OCI-LY1 (cell line): Measurements from ENCODE around the gene ADCY2.

Experiments
- H2AFZ ChIP-seq: fragments of 200-600 bp; sonication (generic), shearing (Covaris generic); 2 replicates; pipeline ENCODE4 v1.6.0; 2014; ENCODE audit warnings: antibody characterized with exemption, mild to moderate bottlenecking, low read length
- H3F3A ChIP-seq: fragments of 200-600 bp; sonication (generic), shearing (Covaris generic); 2 replicates; pipeline ENCODE4 v1.6.0; 2014; ENCODE audit warnings: mild to moderate bottlenecking, antibody characterized with exemption, low read length, moderate library complexity; ENCODE audit not compliant: insufficient read depth
- H3K27ac ChIP-seq: fragments of 200-600 bp; sonication (generic); 2 replicates; pipeline ENCODE4 v1.5.1; 2014; ENCODE audit warnings: low read length, mixed run types, mild to moderate bottlenecking, low read depth; ENCODE audit not compliant: poor library complexity, severe bottlenecking
- H3K27me3 ChIP-seq: fragments of 200-600 bp; sonication (generic); 2 replicates; pipeline ENCODE4 v1.6.0; 2014; ENCODE audit warnings: antibody characterized with exemption, mild to moderate bottlenecking, low read length, moderate library complexity; ENCODE audit not compliant: insufficient read depth
- H3K36me3 ChIP-seq: fragments of 200-600 bp; sonication (generic); 2 replicates; pipeline ENCODE4 v1.6.1; 2014; ENCODE audit warnings: mild to moderate bottlenecking, antibody characterized with exemption, low read length, moderate library complexity, mixed read lengths; ENCODE audit not compliant: insufficient read depth
- H3K4me1 ChIP-seq: fragments of 200-600 bp; sonication (generic); 2 replicates; pipeline ENCODE4 v1.5.1; 2014; ENCODE audit warnings: mild to moderate bottlenecking, low read length, moderate library complexity; ENCODE audit not compliant: insufficient read depth, severe bottlenecking
- H3K4me2 ChIP-seq: fragments of 200-600 bp; sonication (generic), shearing (Covaris generic); 2 replicates; pipeline ENCODE4 v1.6.1; 2014; ENCODE audit warnings: low read length
- H3K4me3 ChIP-seq: fragments of 200-600 bp; sonication (generic); 2 replicates; pipeline ENCODE4 v1.5.1; 2014; ENCODE audit warnings: low read length, low read depth, mild to moderate bottlenecking, mixed read lengths; ENCODE audit not compliant: poor library complexity, severe bottlenecking
- H3K79me2 ChIP-seq: fragments of 200-600 bp; shearing (Covaris generic); 2 replicates; pipeline ENCODE4 v1.6.1; 2016; ENCODE audit warnings: mixed run types, low read length, mixed read lengths; ENCODE audit not compliant: insufficient read depth
- H3K9ac ChIP-seq: fragments of 200-600 bp; sonication (generic), shearing (Covaris generic); 2 replicates; pipeline ENCODE4 v1.6.1; 2014; ENCODE audit warnings: mild to moderate bottlenecking, low read length, mixed read lengths
- H3K9me2 ChIP-seq: fragments of 200-600 bp; sonication (generic), shearing (Covaris generic); 2 replicates; pipeline ENCODE4 v1.6.1; 2014; ENCODE audit warnings: low read depth, mild to moderate bottlenecking, low read length, mixed read lengths
- H3K9me3 ChIP-seq: fragments of 200-600 bp; shearing (Covaris generic); 2 replicates; pipeline ENCODE4 v1.6.1; 2014; ENCODE audit warnings: low read length, mixed read lengths
- H4K20me1 ChIP-seq: fragments of 200-600 bp; sonication (generic), shearing (Covaris generic); 2 replicates; pipeline ENCODE4 v1.6.0; 2016; ENCODE audit warnings: mild to moderate bottlenecking, low read length; ENCODE audit not compliant: insufficient read depth
- EZH2 ChIP-seq: fragments of 200-600 bp; sonication (generic), shearing (Covaris generic); IDR thresholded peaks from 2 replicates; pipeline ENCODE4 v1.8.0; 2017; ENCODE audit warnings: borderline replicate concordance, mixed run types, mild to moderate bottlenecking, antibody characterized with exemption, low read length, moderate library complexity, mixed read lengths
- TF ChIP-seq, protein P1 (sequence below): fragments of 200-600 bp; sonication (generic), shearing (Covaris generic); IDR thresholded peaks from 2 replicates; pipeline ENCODE4 v1.5.1; 2017; ENCODE audit warnings: mild to moderate bottlenecking, antibody characterized with exemption, low read length, moderate library complexity, mixed read lengths

Gene ADCY2

DNA sequence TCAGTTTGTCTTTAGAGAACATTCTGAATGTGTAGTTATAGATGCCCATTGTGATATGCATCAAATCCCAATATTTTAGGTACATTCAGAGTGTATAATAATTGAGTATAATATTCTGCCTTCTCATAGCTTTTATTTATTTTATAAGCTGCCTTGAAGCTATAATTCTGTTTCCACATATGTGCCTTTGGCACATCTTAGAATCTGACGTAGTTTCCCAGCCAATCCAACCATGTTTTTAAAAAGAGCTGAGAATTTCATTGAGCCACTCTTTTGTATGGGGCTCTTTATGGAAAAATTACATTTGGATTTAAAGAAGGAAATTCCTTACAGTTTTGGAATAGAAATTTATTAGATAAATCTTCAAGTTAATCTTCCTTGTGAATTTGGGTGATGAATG lies 65.4 kb downstream of the ADCY2 start:
- no peaks in the 10 kb centered on the region for H4K20me1 ChIP-seq
- no peaks in the 10 kb centered on the region for H3K27me3 ChIP-seq
- H3K4me1 ChIP-seq = no peaks in the 10 kb centered on the region
- no peaks in the 10 kb centered on the region for H3K9me2 ChIP-seq
- H3F3A ChIP-seq = no peaks in the 10 kb centered on the region
- H2AFZ ChIP-seq = no peak overlapping the region
- no peak overlapping the region for H3K9ac ChIP-seq
- no peak overlapping the region for H3K4me3 ChIP-seq
- no peaks in the 10 kb centered on the region for H3K79me2 ChIP-seq
- no peaks in the 10 kb centered on the region for H3K36me3 ChIP-seq
- no peak overlapping the region for H3K4me2 ChIP-seq
- H3K27ac ChIP-seq = no peak overlapping the region
- no peaks in the 10 kb centered on the region for H3K9me3 ChIP-seq
- no peak for TF ChIP-seq EZH2
- TF ChIP-seq, protein P1, sequence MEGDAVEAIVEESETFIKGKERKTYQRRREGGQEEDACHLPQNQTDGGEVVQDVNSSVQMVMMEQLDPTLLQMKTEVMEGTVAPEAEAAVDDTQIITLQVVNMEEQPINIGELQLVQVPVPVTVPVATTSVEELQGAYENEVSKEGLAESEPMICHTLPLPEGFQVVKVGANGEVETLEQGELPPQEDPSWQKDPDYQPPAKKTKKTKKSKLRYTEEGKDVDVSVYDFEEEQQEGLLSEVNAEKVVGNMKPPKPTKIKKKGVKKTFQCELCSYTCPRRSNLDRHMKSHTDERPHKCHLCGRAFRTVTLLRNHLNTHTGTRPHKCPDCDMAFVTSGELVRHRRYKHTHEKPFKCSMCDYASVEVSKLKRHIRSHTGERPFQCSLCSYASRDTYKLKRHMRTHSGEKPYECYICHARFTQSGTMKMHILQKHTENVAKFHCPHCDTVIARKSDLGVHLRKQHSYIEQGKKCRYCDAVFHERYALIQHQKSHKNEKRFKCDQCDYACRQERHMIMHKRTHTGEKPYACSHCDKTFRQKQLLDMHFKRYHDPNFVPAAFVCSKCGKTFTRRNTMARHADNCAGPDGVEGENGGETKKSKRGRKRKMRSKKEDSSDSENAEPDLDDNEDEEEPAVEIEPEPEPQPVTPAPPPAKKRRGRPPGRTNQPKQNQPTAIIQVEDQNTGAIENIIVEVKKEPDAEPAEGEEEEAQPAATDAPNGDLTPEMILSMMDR = no peak

DNA sequence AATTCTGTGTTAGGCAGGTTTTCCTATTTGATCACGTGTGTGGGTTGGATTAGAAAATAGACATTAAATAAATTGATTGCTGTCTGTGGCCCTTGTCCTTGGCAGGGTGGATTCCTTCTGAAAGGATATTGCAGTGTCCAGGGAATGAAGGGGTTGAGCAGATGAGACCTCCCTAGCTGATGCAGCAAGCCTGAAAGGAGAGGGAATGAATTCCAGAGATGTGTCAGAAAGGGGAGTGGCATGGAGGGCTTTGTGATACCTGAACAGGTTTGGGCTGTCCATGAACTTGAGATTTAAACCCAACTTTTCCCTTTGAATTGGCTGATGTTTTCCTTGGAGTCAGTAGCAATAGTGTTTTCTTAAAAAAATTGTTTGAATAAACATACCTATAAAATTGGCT lies 66.8 kb downstream of the ADCY2 start:
- TF ChIP-seq EZH2 = no peak
- TF ChIP-seq, protein P1 = no peak
- no peak overlapping the region for H2AFZ ChIP-seq
- no peaks in the 10 kb centered on the region for H3K4me1 ChIP-seq
- H4K20me1 ChIP-seq = no peaks in the 10 kb centered on the region
- H3K4me3 ChIP-seq = no peak overlapping the region
- no peaks in the 10 kb centered on the region for H3K36me3 ChIP-seq
- no peaks in the 10 kb centered on the region for H3F3A ChIP-seq
- no peak overlapping the region for H3K9ac ChIP-seq
- H3K27me3 ChIP-seq = no peaks in the 10 kb centered on the region
- no peak overlapping the region for H3K27ac ChIP-seq
- no peaks in the 10 kb centered on the region for H3K79me2 ChIP-seq
- H3K4me2 ChIP-seq = no peak overlapping the region
- no peaks in the 10 kb centered on the region for H3K9me3 ChIP-seq
- H3K9me2 ChIP-seq = no peaks in the 10 kb centered on the region

DNA sequence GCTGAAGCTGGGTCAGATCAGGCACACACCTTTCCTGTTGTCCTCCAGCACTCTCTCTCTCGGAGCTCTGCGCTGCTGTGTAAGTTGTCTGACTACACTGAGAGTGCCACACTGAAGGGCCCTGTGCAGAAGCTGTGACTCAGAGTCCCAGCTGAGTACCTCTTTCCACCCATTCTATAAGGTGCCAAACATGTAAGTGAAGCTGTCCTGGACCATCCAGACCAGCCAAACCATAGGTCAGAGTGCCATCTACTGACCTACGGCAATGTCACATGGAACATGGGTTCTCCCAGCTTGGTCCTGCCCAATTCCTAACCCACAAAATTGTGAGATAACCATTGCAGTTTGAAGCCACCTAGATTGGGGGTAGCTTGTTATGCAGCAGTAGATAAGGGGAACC lies 68.2 kb downstream of the ADCY2 start:
- no peak overlapping the region for H3K4me3 ChIP-seq
- H3K27me3 ChIP-seq = no peaks in the 10 kb centered on the region
- H3F3A ChIP-seq = no peaks in the 10 kb centered on the region
- no peaks in the 10 kb centered on the region for H3K36me3 ChIP-seq
- H3K9ac ChIP-seq = no peak overlapping the region
- TF ChIP-seq, protein P1 = no peak
- TF ChIP-seq EZH2 = no peak
- no peak overlapping the region for H2AFZ ChIP-seq
- no peaks in the 10 kb centered on the region for H3K9me2 ChIP-seq
- H3K79me2 ChIP-seq = no peaks in the 10 kb centered on the region
- H3K4me1 ChIP-seq = no peaks in the 10 kb centered on the region
- no peaks in the 10 kb centered on the region for H4K20me1 ChIP-seq
- H3K27ac ChIP-seq = no peak overlapping the region
- H3K9me3 ChIP-seq = no peaks in the 10 kb centered on the region
- no peak overlapping the region for H3K4me2 ChIP-seq
